Measurements from ENCODE around the gene PRSS56.

PRSS56 gene

GRCh38 chr2:232502511-232502910, 17.7 kb upstream of the PRSS56 start:
- no peak for DNase-seq (ENCODE audit: low read depth)

- DNase-seq (ENCODE audit: low read depth) = peak; percentile 12
Measured at GRCh38 chr2:232502911-232503808, 17.0 kb upstream of the PRSS56 start.

DNA sequence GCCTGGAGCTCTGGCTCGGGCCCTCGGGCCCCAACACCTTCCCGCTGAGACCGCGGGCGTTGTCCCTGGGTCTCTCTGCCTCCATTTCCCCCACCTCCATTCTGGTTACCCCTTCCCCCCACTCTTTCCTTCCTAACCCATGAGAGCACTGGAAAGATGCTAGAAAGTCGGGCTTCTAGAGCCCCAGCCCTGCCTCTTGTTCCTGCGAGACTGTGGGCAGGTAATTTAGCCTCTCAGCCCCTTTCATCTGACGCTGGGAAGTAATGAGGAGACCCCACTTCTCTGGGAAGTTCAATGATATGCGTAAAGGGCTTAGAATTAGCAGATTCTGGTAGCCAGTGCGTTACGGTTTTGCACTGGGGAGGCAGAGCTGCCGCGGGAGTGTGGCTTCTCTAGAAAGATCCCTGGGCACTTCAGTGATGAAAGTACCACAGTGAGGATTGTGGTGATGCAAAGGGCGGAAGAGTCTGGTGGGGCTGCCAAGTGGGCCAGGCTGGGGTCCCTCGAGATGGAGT, 16.3 kb upstream of the PRSS56 start:
- no peak for DNase-seq (ENCODE audit: low read depth)

GRCh38 chr2:232504438-232504837, 15.8 kb upstream of the PRSS56 start:
- no peak for DNase-seq (ENCODE audit: low read depth)

- no peak for DNase-seq (ENCODE audit: low read depth)
Measured at GRCh38 chr2:232505856-232506255, 14.3 kb upstream of the PRSS56 start.

DNA sequence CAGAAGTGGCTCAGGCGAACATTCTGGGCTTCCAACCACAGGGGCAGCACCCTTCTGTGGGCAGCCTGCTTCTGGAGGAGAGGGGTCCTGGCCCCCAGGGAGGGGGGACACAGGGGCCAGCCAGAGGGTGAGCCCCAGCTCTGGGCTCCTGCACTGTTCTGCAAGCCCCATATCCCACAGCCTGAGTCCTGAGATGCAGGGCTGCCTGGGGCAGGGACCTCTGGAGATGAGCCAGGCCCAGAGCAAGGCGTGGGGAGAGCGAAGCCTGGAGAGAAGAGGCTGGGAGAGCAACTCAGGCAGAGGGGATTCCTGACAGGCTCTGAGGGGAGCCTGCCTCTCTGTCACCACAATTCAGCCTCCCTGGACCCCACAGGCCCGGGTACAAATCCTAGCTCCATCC, 13.5 kb upstream of the PRSS56 start:
- no peak for DNase-seq (ENCODE audit: low read depth)

DNA sequence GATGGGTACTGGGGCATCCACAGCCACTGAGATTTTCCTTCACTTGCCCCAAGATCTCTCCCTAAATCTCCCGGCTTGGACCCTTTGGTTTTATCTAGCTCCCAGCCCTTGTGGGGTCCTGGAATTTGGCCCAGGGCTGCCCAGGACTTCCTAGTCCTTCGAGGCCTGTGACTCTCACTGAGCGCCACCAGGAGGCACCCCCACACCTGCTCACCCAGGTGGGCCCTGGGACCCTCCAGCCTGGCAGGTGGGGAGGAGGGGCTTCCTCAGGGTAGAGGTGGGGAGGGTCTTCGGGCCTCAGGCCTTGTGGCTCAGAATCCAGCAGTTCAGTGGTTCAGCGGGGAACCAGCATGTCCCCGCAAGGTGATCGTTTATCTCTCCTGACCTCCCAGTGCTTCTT, 11.9 kb upstream of the PRSS56 start:
- no peak for DNase-seq (ENCODE audit: low read depth)

- no peak for DNase-seq (ENCODE audit: low read depth)
Measured at GRCh38 chr2:232511336-232511890, 8.8 kb upstream of the PRSS56 start.

- no peak for DNase-seq (ENCODE audit: low read depth)
Measured at GRCh38 chr2:232512602-232513001, 7.6 kb upstream of the PRSS56 start.

DNA sequence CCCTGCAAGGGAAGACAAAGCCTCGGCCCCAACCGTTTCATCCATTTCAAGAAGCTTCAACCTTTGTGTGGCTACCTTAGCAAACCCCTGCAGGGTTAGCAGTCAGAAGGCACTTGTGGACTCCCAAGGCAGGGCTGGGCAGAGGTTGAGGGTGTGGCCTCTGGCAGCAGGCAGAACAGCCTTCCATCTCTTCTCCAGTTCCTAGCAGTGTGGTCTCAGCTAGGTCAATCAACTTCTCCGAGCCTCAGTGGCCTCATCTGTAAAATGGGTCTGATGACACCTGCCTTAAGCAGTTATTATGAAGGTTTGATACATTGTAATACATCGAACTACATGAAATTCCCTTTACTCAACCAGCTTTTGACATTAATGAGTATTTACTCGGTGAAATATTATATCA, 6.8 kb upstream of the PRSS56 start:
- no peak for DNase-seq (ENCODE audit: low read depth)

DNA sequence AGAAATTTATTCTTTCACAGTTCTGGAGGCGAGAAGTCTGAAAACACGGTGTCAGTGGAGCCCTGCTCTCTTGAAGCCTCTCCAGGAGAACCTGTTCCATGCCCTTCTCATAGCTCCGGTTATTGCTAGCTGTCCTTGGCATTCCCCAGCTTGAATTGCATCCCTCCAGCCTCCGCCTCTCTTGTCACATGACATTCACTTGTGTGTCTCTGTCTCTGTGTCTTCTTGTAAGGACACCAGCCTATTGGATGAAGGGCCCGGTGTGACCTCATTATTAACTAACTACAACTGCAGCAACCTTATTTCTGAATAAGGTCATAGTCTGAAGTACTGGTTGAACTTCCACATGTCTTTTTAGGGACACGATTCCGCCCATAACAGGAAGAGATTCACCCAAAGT, 4.5 kb upstream of the PRSS56 start:
- DNase-seq (ENCODE audit: low read depth) = no peak

GRCh38 chr2:232516551-232516950, 3.6 kb upstream of the PRSS56 start:
- DNase-seq (ENCODE audit: low read depth) = no peak

DNA sequence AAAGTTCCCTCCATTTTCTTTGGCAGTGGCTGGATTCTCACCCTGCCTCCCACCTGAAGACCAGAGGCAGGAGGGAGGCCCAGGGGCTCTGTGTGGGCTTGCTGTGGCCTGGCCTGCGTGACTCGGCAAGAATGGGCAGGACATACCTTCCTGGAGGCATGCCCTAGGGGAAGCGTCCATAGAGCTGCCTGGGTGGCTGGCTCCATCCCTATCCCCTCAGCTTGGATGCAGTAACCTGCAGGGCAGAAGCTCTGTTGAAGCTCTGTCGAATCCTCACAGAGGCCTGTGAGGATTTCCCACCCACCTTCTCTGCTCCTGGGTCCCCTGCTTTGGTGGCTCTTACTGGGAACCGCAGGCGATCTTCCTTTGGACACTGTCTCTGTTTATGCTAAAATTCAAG, 1.3 kb upstream of the PRSS56 start:
- DNase-seq (ENCODE audit: low read depth) = no peak

GRCh38 chr2:232520489-232520888, 301 bp downstream of the PRSS56 start:
- DNase-seq (ENCODE audit: low read depth) = no peak

GRCh38 chr2:232521098-232521497, 910 bp downstream of the PRSS56 start:
- DNase-seq (ENCODE audit: low read depth) = no peak

DNA sequence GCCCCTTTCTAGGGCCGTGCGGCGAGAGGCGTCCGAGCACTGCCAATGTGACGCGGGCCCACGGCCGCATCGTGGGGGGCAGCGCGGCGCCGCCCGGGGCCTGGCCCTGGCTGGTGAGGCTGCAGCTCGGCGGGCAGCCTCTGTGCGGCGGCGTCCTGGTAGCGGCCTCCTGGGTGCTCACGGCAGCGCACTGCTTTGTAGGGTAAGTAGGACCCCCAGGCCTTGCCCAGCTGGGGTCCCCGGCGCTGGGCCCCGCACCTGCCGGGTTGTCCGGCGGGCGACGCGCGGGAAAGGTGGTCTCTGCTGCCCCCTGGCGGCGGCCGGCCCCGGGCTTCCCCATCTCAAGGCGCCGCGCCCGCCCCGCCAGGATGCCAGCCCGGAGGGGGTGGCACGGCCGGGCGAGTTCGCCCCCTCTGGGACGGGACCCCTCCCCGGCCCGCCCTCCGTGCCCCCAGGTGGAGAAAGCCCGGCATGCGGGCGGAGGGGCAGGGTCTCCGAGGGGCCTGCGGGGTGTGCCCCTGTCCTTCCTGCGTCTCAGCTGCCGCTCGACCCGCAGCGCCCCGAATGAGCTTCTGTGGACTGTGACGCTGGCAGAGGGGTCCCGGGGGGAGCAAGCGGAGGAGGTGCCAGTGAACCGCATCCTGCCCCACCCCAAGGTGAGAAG, 1.9 kb downstream of the PRSS56 start:
- peak; percentile 53 for DNase-seq (ENCODE audit: low read depth)

DNA sequence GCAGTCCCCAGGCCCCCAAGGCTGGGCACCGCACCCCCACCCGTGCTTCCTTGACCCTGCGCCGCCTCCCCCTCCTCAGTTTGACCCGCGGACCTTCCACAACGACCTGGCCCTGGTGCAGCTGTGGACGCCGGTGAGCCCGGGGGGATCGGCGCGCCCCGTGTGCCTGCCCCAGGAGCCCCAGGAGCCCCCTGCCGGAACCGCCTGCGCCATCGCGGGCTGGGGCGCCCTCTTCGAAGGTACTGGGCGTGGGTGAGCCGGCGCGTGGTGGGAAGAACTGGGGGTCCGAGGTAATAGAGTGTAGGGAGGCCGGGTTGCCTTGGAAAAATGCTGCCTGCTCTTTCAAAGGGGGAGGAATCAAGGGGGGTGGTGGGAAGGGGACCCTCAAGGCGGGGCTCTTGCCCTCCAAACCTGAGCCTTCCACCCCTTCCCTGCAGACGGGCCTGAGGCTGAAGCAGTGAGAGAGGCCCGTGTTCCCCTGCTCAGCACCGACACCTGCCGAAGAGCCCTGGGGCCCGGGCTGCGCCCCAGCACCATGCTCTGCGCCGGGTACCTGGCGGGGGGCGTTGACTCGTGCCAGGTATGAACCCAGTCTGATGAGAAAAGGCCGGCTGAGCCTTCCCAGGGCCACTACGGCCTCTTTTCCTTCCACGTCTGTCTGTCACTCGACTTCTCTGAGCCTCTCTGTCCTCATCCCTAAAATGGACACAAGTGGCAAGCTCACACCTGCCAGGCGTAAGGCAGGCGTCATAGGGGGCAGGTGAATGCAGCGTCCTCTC, 2.6 kb downstream of the PRSS56 start:
- DNase-seq (ENCODE audit: low read depth) = no peak

- DNase-seq (ENCODE audit: low read depth) = no peak
Measured at GRCh38 chr2:232523402-232523681, 3.2 kb downstream of the PRSS56 start.

DNA sequence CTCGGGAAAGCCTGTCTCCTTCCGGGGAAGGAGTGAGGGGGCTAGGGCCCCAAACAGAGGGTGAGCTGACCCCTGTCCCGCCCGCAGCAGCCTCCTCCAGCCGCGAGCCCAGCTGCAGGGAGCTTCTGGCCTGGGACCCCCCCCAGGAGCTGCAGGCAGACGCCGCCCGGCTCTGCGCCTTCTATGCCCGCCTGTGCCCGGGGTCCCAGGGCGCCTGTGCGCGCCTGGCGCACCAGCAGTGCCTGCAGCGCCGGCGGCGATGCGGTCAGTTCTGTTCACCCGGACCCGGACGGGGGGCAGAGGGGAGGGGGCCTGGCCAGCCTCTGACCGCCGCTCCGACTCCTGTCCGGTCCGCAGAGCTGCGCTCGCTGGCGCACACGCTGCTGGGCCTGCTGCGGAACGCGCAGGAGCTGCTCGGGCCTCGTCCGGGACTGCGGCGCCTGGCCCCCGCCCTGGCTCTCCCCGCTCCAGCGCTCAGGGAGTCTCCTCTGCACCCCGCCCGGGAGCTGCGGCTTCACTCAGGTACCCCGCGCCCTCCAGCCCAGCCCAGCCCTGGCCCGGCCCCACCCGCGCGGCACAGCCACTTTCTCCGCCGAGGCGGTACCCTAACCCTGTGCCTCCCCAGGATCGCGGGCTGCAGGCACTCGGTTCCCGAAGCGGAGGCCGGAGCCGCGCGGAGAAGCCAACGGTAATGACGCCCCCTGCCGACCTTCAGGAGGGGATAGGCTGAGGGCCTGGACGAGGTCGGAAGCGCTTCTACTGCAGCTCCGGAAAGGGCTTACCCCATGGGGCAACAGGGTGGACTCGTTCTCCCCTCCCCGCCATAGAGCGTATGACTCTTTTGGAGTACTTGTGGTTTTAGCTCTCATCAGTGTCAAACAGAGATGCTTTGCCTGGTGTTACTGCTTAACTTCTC, 3.8 kb downstream of the PRSS56 start:
- no peak for DNase-seq (ENCODE audit: low read depth)

GRCh38 chr2:232524771-232525170, 4.6 kb downstream of the PRSS56 start:
- no peak for DNase-seq (ENCODE audit: low read depth)

DNA sequence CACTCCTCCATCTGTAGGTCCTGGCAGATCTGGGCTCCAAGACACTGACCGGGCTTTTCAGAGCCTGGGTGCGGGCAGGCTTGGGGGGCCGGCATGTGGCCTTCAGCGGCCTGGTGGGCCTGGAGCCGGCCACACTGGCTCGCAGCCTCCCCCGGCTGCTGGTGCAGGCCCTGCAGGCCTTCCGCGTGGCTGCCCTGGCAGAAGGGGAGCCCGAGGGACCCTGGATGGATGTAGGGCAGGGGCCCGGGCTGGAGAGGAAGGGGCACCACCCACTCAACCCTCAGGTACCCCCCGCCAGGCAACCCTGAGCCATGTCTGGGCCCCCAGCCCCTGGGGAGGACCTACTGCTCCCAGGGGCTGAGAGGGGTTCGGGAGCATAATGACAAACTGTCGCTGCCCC, 5.0 kb downstream of the PRSS56 start:
- DNase-seq (ENCODE audit: low read depth) = no peak
